MG63 (cell line): ENCODE results near the gene AURKB. TPM values are rescaled to one million over a fixed set of nuclear protein-coding genes. Genes with fewer than 3 reads are reported as not detected.

Experiments
- DNase-seq: peaks from one replicate; pipeline ENCODE4 v3.0.0-alpha.2; 2020
- H3K27me3 ChIP-seq: fragments of 250-450 bp; sonication (Bioruptor Pico); 2 replicates; pipeline ENCODE4 v1.5.1; 2020; ENCODE audit warnings: mild to moderate bottlenecking, moderate library complexity
- H3K36me3 ChIP-seq: fragments of 250-450 bp; sonication (Bioruptor Pico); 2 replicates; pipeline ENCODE4 v1.5.1; 2020; ENCODE audit warnings: mild to moderate bottlenecking, moderate library complexity
- H3K4me3 ChIP-seq: fragments of 250-450 bp; sonication (Bioruptor Pico); 2 replicates; pipeline ENCODE4 v1.5.1; 2020; ENCODE audit warnings: mild to moderate bottlenecking, moderate library complexity
- H3K9me3 ChIP-seq: fragments of 250-450 bp; sonication (Bioruptor Pico); 2 replicates; pipeline ENCODE4 v1.5.1; 2020; ENCODE audit warnings: mild to moderate bottlenecking, moderate library complexity
- total RNA-seq: library from RNA; depleted of rRNA; stranded (reverse); fragments of >200 nt; shearing (Covaris generic); gene quantifications from 2 replicates; pipeline ENCODE4 v1.2.3, GENCODE V29; 2014; ENCODE audit warnings: low replicate concordance; rRNA removed

AURKB gene
- total RNA-seq, 1 experiment from 2014 or later: 119 TPM

- Histone ChIP-seq H3K9me3 (no peaks in the 10 kb centered on the region), H3K36me3 (peaks cover 30% of the 10 kb centered on the region), H3K4me3 (no peak overlapping the region), H3K27me3 (no peaks in the 10 kb centered on the region)
- DNase-seq: no peak
Observed at GRCh38 chr17:8159032-8159400, 51.4 kb downstream of the AURKB start.

DNA sequence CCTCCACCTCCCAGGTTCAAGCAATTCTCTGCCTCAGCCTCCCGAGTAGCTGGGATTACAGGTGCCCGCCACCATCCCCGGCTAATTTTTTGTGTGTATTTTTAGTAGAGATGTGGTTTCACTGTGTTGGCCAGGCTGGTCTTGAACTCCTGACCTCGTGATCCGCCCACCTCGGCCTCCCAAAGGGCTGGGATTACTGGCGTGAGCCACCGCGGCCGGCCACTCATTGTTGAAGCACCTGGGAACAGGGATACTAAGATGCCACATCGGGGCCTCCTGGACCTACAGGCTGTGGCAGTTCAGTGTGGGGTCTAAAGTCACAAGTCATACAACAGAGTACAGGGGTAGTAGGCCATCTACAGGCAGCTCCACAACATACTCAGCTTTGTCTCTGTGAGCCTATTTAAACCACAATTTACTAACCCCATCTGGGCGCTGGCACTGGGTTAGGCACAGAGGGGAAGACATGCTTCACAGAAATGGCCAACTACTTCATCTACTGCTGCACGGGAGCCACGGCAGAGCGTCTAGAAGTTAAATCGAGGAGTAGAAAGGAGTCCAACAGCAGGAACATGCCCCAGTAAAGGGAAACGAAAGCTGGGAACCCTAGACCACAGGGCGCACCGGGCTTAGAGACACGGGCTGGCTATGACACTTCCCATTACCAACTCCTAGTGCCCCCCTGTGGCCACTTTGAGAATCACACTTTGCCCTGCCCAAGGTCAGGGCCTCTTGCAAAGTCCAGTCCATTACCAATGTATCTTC is 51.9 kb downstream of the AURKB start:
- Histone ChIP-seq H3K4me3 (no peak overlapping the region; the same call in 1 of the 2 replicates), H3K9me3 (no peaks in the 10 kb centered on the region), H3K36me3 (peaks cover 30% of the 10 kb centered on the region), H3K27me3 (no peaks in the 10 kb centered on the region)
- DNase-seq: peak; percentile 88

- no peaks in the 10 kb centered on the region for H3K27me3 ChIP-seq
Observed at GRCh38 chr17:8156246-8156992, 54.0 kb downstream of the AURKB start.

DNA sequence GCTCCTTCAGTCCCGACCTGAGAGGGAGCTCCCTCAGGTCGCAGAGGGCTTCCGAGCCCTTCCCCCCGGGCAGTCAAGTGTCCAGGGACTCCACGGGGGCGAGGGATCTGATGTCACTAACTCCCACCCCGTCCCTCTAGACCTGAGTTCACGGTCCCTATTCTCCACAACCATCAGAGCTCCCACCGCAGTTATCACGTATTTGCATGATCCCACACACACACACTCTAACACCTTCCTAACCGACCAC is 54.5 kb downstream of the AURKB start:
- no peaks in the 10 kb centered on the region for H3K9me3 ChIP-seq

More at GRCh38 chr17:8156246-8156992, 54.0 kb downstream of the AURKB start:
- Histone ChIP-seq H3K9me3 (no peaks in the 10 kb centered on the region), H3K4me3 (peak overlapping the region; percentile 60), H3K36me3 (peaks cover 22% of the 10 kb centered on the region)
- peak; percentile 100 for DNase-seq

GRCh38 chr17:8155231-8155995 is 55.0 kb downstream of the AURKB start:
- no peak for DNase-seq
- H3K4me3 ChIP-seq: peak overlapping the region; percentile 56

More for the DNA sequence above, 54.5 kb downstream of the AURKB start:
- peaks cover 17% of the 10 kb centered on the region for H3K36me3 ChIP-seq
- H3K27me3 ChIP-seq: no peaks in the 10 kb centered on the region
- no peak for DNase-seq
- H3K4me3 ChIP-seq: peak overlapping the region; percentile 56

More at GRCh38 chr17:8155231-8155995, 55.0 kb downstream of the AURKB start:
- H3K9me3 ChIP-seq: no peaks in the 10 kb centered on the region
- H3K36me3 ChIP-seq: peaks cover 16% of the 10 kb centered on the region
- H3K27me3 ChIP-seq: no peaks in the 10 kb centered on the region

Other genes with a start within 250 kb of the AURKB start
- gene GUCY2D, start 208.0 kb downstream of the AURKB start, total RNA-seq: 0.23 TPM in 1 of 2 replicates, not detected in the other
- not detected in 2 replicates for gene ALOX15B, start 171.5 kb downstream of the AURKB start, total RNA-seq
- not detected in 2 replicates for gene ALOX12B, start 122.9 kb downstream of the AURKB start, total RNA-seq
- not detected in 2 replicates for gene ALOXE3, start 92.1 kb downstream of the AURKB start, total RNA-seq
- not detected in 2 replicates for gene HES7, start 86.5 kb downstream of the AURKB start, total RNA-seq
- gene PER1, start 58.2 kb downstream of the AURKB start, total RNA-seq: 1.3 and 7.9 TPM in 2 replicates
- gene VAMP2, start 47.6 kb downstream of the AURKB start, total RNA-seq: 0.59 and 3.2 TPM in 2 replicates
- gene TMEM107, start 34.2 kb downstream of the AURKB start, total RNA-seq: 17.6 and 25.6 TPM in 2 replicates
- gene BORCS6, start 20.4 kb downstream of the AURKB start, total RNA-seq: 8.6 and 17.3 TPM in 2 replicates
- gene CTC1, start 37.5 kb upstream of the AURKB start, total RNA-seq: 4.2 and 25.8 TPM in 2 replicates
- gene PFAS, start 38.7 kb upstream of the AURKB start, total RNA-seq: 72.8 and 82.7 TPM in 2 replicates
- gene RANGRF, start 78.1 kb upstream of the AURKB start, total RNA-seq: 22.1 and 22.3 TPM in 2 replicates
- 1.0 TPM in 1 of 2 replicates, not detected in the other for gene SLC25A35, start 84.8 kb upstream of the AURKB start, total RNA-seq
- gene ARHGEF15, start 99.7 kb upstream of the AURKB start, total RNA-seq: not detected in 2 replicates
- gene ODF4, start 129.3 kb upstream of the AURKB start, total RNA-seq: not detected in 2 replicates
- gene RPL26, start 172.6 kb upstream of the AURKB start, total RNA-seq: 5,040 and 8,050 TPM in 2 replicates
- gene RNF222, start 187.3 kb upstream of the AURKB start, total RNA-seq: not detected in 2 replicates
- 41.8 and 125 TPM in 2 replicates for gene NDEL1, start 225.3 kb upstream of the AURKB start, total RNA-seq